K562 (cell line): ENCODE results near the gene RPL7L1. TPM values are rescaled to one million over a fixed set of nuclear protein-coding genes. Genes with fewer than 3 reads are reported as not detected.

Experiments used
- HDAC1 ChIP-seq, 2 experiments: fragments of 450-650 bp; IDR thresholded peaks; 2 replicates each; pipeline ENCODE4 v1.6.1; 2016 to 2017; ENCODE audit warnings: inconsistent platforms in 1 of 2, mild to moderate bottlenecking in 1 of 2, moderate library complexity in 1 of 2
- KAT2B ChIP-seq: IDR thresholded peaks from one replicate; pipeline ENCODE4 v1.6.1; 2012; ENCODE audit warnings: low read depth, mild to moderate bottlenecking, control low read depth, inconsistent platforms, low read length, moderate library complexity
- MTA2 ChIP-seq: fragments of 450-650 bp; IDR thresholded peaks from 2 replicates; pipeline ENCODE4 v1.6.1; 2016; ENCODE audit warnings: low read depth
- MTA3 ChIP-seq: fragments of 450-650 bp; formaldehyde crosslinking; IDR thresholded peaks from 2 replicates; pipeline ENCODE4 v1.6.1; 2017; ENCODE audit warnings: mild to moderate bottlenecking, borderline replicate concordance
- RBM14 ChIP-seq: fragments of 200-400 bp; formaldehyde crosslinking; IDR thresholded peaks from 2 replicates; pipeline ENCODE4 v1.6.1; 2018; ENCODE audit warnings: low read depth, mild to moderate bottlenecking, low read length, moderate library complexity, borderline replicate concordance; ENCODE audit not compliant: insufficient read depth
- SIN3B ChIP-seq: fragments of 450-650 bp; IDR thresholded peaks from 2 replicates; pipeline ENCODE4 v1.6.1; 2017; ENCODE audit warnings: low read depth, mild to moderate bottlenecking, moderate library complexity
- TAF9B ChIP-seq: fragments of 450-650 bp; IDR thresholded peaks from 2 replicates; pipeline ENCODE4 v1.6.1; 2018; ENCODE audit warnings: mild to moderate bottlenecking; ENCODE audit not compliant: partially characterized antibody
- USF1 ChIP-seq: sonication (generic); formaldehyde crosslinking; IDR thresholded peaks from 2 replicates; pipeline ENCODE4 v1.9.0; 2022; ENCODE audit warnings: mild to moderate bottlenecking, missing genetic modification reagents
- ZEB2 ChIP-seq: fragments of 450-650 bp; IDR thresholded peaks from 2 replicates; pipeline ENCODE4 v1.6.1; 2016
- ZNF23 ChIP-seq: fragments of 250-450 bp; sonication (Bioruptor Pico); IDR thresholded peaks from 2 replicates; pipeline ENCODE4 v1.4.0; 2020; ENCODE audit warnings: mild to moderate bottlenecking
- ZNF354B ChIP-seq: fragments of 250-450 bp; sonication (Bioruptor Pico); IDR thresholded peaks from 2 replicates; pipeline ENCODE4 v1.4.0; 2020
- ZNF436 ChIP-seq: fragments of 250-450, 450-650 bp; sonication (Bioruptor Pico); formaldehyde crosslinking; IDR thresholded peaks from 2 replicates; pipeline ENCODE4 v1.7.0; 2020; ENCODE audit warnings: mild to moderate bottlenecking
- ZNF589 ChIP-seq: fragments of 200-800 bp; sonication (Bioruptor generic); IDR thresholded peaks from 2 replicates; pipeline ENCODE4 v1.6.1; 2016; ENCODE audit warnings: low read depth, missing genetic modification characterization, missing compliant biosample characterization
- ZNF76 ChIP-seq: fragments of 250-450 bp; sonication (Bioruptor Pico); IDR thresholded peaks from 2 replicates; pipeline ENCODE4 v1.4.0; 2020; ENCODE audit warnings: mild to moderate bottlenecking, moderate library complexity, borderline replicate concordance
- ZNF77 ChIP-seq: fragments of 250-450 bp; sonication (Bioruptor Pico); IDR thresholded peaks from 2 replicates; pipeline ENCODE4 v1.5.0; 2020
- ZNF778 ChIP-seq: fragments of 450-650 bp; formaldehyde crosslinking; IDR thresholded peaks from 2 replicates; pipeline ENCODE4 v1.4.0; 2020; ENCODE audit warnings: mild to moderate bottlenecking, moderate library complexity
- polyA plus RNA-seq, 8 experiments: library from polyadenylated mRNA; depleted of rRNA in 4 of 8; stranded (reverse) in 5 of 8; unstranded in 3 of 8; fragments of >200 nt; fragmentation: Nextera tagmentation in 2 of 8; fragmentation: Illumina TruSeq in 1 of 8; extraction: Ambion mirVana in 2 of 8; extraction: Trizol in 1 of 8; gene quantifications; 2 replicates each; pipeline versions ENCODE4 v1.2.1 to v1.2.3, GENCODE V29; 2011 to 2014; ENCODE audit warnings: inconsistent platforms in 1 of 8, missing spikeins in 1 of 8
- total RNA-seq, 7 experiments: library from RNA; depleted of rRNA in 6 of 7; stranded (reverse); fragments of >200 nt in 6 of 7; fragmentation: Illumina TruSeq in 2 of 7; extraction: Trizol in 2 of 7; gene quantifications; 2 replicates each; pipeline versions ENCODE4 v1.2.1 to v1.2.3, GENCODE V29; 2011 to 2021; ENCODE audit warnings: low replicate concordance in 1 of 7
- TF ChIP-seq, protein P1 (sequence below), 3 experiments: fragments of 200-800 bp in 1 of 3; sonication (Bioruptor generic) in 1 of 3; sonication (generic) in 1 of 3; formaldehyde crosslinking in 1 of 3; IDR thresholded peaks; 2 replicates each; pipeline versions ENCODE4 v1.6.1 to v1.8.0; 2016 to 2022; ENCODE audit warnings: mild to moderate bottlenecking in 2 of 3, missing compliant biosample characterization in 2 of 3, missing genetic modification characterization in 2 of 3, missing genetic modification reagents in 1 of 3
- TF ChIP-seq, protein P2 (sequence below): fragments of 250-450 bp; sonication (Bioruptor Pico); IDR thresholded peaks from 2 replicates; pipeline ENCODE4 v1.4.0; 2020; ENCODE audit warnings: mild to moderate bottlenecking
- TF ChIP-seq, protein P3 (sequence below): fragments of 250-450 bp; sonication (Bioruptor Pico); IDR thresholded peaks from 2 replicates; pipeline ENCODE4 v1.8.0; 2022; ENCODE audit warnings: moderate library complexity, mild to moderate bottlenecking, inconsistent platforms
- TF ChIP-seq, protein P4 (sequence below): sonication (generic); formaldehyde crosslinking; IDR thresholded peaks from 2 replicates; pipeline ENCODE4 v1.4.0; 2020; ENCODE audit warnings: mild to moderate bottlenecking, missing genetic modification reagents

RPL7L1 gene
- total and polyA plus RNA-seq, 9 of the 15 experiments (the other 6 are each of a cell fraction or from before 2014, with no cell fraction given), result 129 to 259 (median 164) TPM

- TF ChIP-seq, protein P1, sequence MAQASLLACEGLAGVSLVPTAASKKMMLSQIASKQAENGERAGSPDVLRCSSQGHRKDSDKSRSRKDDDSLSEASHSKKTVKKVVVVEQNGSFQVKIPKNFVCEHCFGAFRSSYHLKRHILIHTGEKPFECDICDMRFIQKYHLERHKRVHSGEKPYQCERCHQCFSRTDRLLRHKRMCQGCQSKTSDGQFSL (CRISPR knock-in tag; IDR thresholded peaks at IDR 0.05), result peak; percentile 51; the same call in 1 of the 2 replicates
- TF ChIP-seq, protein P1 (tag; IDR thresholded peaks at IDR 0.05), result no peak
- TF ChIP-seq ZNF778 (CRISPR knock-in tag), result no peak
- TF ChIP-seq ZNF436, result no peak; the same call in 1 of the 2 replicates
- peak; percentile 94 for TF ChIP-seq ZNF76 (CRISPR knock-in tag)
- peak in 1 of 2 experiments; percentile 86; a peak in 2 of 4 replicates for TF ChIP-seq HDAC1 (IDR thresholded peaks at IDR 0.05)
- TF ChIP-seq KAT2B, result peak; percentile 86
- TF ChIP-seq ZNF589 (CRISPR knock-in tag), result peak; percentile 83; the same call in 1 of the 2 replicates
- no peak for TF ChIP-seq RBM14
- 0 out of 2 replicates have a peak, but pooled peaks have one; percentile 12 for TF ChIP-seq ZEB2
- TF ChIP-seq SIN3B, result peak; percentile 87
- TF ChIP-seq MTA3, result peak; percentile 61; the same call in 1 of the 2 replicates
- peak; percentile 17; the same call in 1 of the 2 replicates for TF ChIP-seq MTA2
- TF ChIP-seq USF1 (CRISPR knock-in tag), result peak; percentile 83
- TF ChIP-seq ZNF23, result no peak
- TF ChIP-seq, protein P2, sequence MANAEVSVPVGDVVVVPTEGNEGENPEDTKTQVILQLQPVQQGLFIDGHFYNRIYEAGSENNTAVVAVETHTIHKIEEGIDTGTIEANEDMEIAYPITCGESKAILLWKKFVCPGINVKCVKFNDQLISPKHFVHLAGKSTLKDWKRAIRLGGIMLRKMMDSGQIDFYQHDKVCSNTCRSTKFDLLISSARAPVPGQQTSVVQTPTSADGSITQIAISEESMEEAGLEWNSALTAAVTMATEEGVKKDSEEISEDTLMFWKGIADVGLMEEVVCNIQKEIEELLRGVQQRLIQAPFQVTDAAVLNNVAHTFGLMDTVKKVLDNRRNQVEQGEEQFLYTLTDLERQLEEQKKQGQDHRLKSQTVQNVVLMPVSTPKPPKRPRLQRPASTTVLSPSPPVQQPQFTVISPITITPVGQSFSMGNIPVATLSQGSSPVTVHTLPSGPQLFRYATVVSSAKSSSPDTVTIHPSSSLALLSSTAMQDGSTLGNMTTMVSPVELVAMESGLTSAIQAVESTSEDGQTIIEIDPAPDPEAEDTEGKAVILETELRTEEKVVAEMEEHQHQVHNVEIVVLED (CRISPR knock-in tag), result peak; percentile 86
- no peak for TF ChIP-seq ZNF77 (CRISPR knock-in tag)
- TF ChIP-seq TAF9B, result peak; percentile 100
- TF ChIP-seq, protein P3, sequence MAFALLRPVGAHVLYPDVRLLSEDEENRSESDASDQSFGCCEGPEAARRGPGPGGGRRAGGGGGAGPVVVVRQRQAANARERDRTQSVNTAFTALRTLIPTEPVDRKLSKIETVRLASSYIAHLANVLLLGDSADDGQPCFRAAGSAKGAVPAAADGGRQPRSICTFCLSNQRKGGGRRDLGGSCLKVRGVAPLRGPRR (CRISPR knock-in tag), result no peak
- TF ChIP-seq ZNF354B (CRISPR knock-in tag), result no peak
- TF ChIP-seq, protein P4, sequence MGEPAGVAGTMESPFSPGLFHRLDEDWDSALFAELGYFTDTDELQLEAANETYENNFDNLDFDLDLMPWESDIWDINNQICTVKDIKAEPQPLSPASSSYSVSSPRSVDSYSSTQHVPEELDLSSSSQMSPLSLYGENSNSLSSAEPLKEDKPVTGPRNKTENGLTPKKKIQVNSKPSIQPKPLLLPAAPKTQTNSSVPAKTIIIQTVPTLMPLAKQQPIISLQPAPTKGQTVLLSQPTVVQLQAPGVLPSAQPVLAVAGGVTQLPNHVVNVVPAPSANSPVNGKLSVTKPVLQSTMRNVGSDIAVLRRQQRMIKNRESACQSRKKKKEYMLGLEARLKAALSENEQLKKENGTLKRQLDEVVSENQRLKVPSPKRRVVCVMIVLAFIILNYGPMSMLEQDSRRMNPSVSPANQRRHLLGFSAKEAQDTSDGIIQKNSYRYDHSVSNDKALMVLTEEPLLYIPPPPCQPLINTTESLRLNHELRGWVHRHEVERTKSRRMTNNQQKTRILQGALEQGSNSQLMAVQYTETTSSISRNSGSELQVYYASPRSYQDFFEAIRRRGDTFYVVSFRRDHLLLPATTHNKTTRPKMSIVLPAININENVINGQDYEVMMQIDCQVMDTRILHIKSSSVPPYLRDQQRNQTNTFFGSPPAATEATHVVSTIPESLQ (CRISPR knock-in tag), result peak; percentile 58; the same call in 1 of the 2 replicates
Measured at GRCh38 chr6:42879372-42880239, at the start of gene RPL7L1 (continued).
